Panc1 (cell line): ENCODE measurements around the gene RPS6KB2. TPM values are rescaled to one million over a fixed set of nuclear protein-coding genes. Genes with fewer than 3 reads are reported as not detected.

Experiments
- total RNA-seq: library from RNA; stranded (reverse); gene quantifications from one replicate; pipeline ENCODE4 v1.2.1, GENCODE V29; 2021; ENCODE audit not compliant: unreplicated experiment

Gene RPS6KB2
- total RNA-seq, 1 experiment from 2014 or later = 68.5 TPM

Other genes starting within 250 kb of the RPS6KB2 start
- 103 TPM for gene GRK2, start 162.0 kb upstream of the RPS6KB2 start, total RNA-seq
- gene ANKRD13D, start 139.2 kb upstream of the RPS6KB2 start, total RNA-seq = 76.5 TPM
- gene SSH3, start 125.0 kb upstream of the RPS6KB2 start, total RNA-seq = 79.8 TPM
- 78.7 TPM for gene POLD4, start 74.9 kb upstream of the RPS6KB2 start, total RNA-seq
- 9.3 TPM for gene CLCF1, start 54.9 kb upstream of the RPS6KB2 start, total RNA-seq
- 33.1 TPM for gene RAD9A, start 36.5 kb upstream of the RPS6KB2 start, total RNA-seq
- gene PPP1CA, start 26.6 kb upstream of the RPS6KB2 start, total RNA-seq = 361 TPM
- gene TBC1D10C, start 24.4 kb upstream of the RPS6KB2 start, total RNA-seq = 0.33 TPM
- 1.0 TPM for gene CARNS1, start 12.8 kb upstream of the RPS6KB2 start, total RNA-seq
- 0.82 TPM for gene PTPRCAP, start 9.2 kb downstream of the RPS6KB2 start, total RNA-seq
- gene CORO1B, start 15.0 kb downstream of the RPS6KB2 start, total RNA-seq = 158 TPM
- not detected for gene GPR152, start 24.2 kb downstream of the RPS6KB2 start, total RNA-seq
- gene CABP4, start 26.9 kb downstream of the RPS6KB2 start, total RNA-seq = not detected
- gene TMEM134, start 40.8 kb downstream of the RPS6KB2 start, total RNA-seq = 65.0 TPM
- 87.8 TPM for gene AIP, start 54.5 kb downstream of the RPS6KB2 start, total RNA-seq
- gene PITPNM1, start 76.9 kb downstream of the RPS6KB2 start, total RNA-seq = 70.4 TPM
- 76.1 TPM for gene CDK2AP2, start 79.7 kb downstream of the RPS6KB2 start, total RNA-seq
- not detected for gene CABP2, start 95.0 kb downstream of the RPS6KB2 start, total RNA-seq
- gene GSTP1, start 155.3 kb downstream of the RPS6KB2 start, total RNA-seq = 570 TPM
- 281 TPM for gene NDUFV1, start 178.4 kb downstream of the RPS6KB2 start, total RNA-seq
- gene NUDT8, start 201.4 kb downstream of the RPS6KB2 start, total RNA-seq = 13.2 TPM
- gene TBX10, start 211.3 kb downstream of the RPS6KB2 start, total RNA-seq = not detected
- 0.26 TPM for gene ACY3, start 222.2 kb downstream of the RPS6KB2 start, total RNA-seq
- gene ALDH3B2, start 246.1 kb downstream of the RPS6KB2 start, total RNA-seq = not detected